ENCODE measurements around the gene CAMK1D.

The CAMK1D gene

DNA sequence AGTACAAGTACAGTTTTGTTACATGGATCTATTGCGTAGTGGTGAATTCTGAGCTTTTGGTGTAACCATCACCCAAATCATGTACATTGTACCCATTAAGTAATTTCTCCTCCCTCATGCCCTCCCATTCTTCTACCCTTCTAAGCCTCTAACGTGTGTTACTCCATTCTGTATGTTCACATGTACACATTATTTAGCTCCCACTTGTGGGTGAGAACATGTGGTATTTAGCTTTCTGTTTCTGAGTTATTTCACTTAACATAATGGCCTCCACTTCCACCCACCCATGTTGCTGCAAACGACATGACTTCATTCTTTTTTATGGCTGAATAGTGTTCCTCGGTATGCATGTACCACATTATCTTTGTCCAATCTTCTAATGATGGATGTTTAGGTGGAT lies 251.3 kb downstream of the CAMK1D start:
- DNase-seq, result no peak

DNA sequence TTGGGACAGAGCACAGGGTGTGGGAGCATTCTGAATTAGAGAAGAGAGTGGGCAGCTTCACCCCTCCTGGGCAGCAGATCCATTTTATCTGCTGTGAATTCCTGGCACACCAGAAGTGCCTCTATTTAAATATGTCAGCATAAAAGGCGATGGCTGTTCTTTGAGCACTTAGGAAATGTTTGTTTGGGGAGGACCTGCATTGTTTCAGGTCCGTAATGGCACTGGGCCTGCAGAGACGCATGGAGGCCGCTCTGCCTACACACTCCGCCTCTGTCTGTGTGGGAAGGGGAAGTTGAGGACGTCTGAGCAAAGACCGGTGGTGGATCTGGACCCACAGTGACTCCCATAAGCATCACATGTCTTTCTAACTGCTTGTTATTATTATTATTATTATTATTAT lies 253.2 kb downstream of the CAMK1D start:
- DNase-seq, result no peak

DNA sequence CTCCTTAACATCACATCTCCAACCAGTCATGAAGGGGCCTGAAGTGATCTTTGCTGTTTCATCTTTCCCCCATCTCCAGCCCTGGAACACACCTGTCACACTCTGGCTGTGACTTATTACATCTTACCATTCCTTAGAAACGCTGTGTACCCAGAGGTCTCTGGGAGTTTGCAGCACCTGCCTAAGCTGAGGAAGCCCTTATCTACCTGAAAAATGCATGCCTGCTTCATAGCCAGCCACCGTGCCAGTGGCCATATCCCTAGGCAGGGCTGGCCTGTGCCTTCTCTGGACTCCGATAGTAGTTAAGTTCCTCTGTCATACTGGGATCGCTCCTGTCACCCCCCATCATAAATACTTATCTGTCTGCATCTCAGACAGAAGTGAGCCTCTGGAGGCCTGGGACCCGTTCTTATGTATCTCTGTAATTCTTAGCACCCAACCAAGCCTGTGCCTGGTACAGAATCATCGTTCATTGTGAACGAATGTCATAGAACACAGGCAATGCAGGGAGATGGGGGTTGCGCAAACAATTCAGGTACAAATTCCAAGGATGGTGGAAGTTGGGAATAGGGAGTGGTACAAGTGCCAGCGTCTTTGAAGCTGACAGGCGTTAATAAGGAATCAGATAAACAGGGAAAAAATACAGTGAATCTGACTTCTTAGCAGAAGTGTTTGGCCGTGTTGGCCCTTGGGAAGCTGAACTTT lies 254.6 kb downstream of the CAMK1D start:
- no peak for DNase-seq

DNA sequence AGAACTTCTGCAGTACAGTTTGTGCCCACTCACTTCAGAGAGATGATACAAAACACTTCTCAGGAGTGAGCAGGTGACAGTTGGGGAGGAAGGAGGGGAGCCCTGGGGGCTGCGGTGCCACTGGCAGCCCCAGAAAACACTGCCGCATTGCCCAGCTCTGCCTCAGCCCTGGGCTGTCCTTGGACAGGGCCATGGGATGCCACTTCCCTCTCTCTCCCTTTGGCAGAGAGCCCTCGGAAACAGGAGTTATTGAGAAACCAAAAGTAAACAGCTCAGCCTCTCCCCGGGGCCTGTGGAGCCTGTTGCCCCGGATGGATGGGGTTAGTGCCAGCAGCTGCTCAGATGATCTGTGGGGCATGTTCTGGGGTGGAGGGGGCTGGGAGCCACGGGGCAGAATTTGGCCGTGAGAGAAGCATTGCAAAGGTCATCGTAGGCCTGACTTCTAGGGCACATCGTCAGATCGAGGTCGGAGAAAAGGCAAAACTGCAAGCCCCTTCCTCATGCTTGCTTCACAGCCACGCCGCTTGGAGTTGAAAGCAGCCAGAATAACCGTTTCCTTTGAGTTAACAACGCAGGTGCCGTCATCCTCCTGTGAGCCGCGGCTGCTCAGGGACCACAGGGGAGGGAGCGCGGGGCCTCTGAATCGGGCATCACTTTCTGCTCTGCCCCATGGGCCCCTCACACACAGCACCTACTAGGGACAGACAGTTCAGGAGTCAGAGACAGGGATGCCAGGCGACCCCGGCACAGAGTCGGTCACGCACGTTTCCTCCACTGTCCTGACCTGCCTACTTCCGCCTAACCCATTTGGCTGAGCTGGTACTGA lies 256.4 kb downstream of the CAMK1D start:
- peak; percentile 49 for DNase-seq

DNA sequence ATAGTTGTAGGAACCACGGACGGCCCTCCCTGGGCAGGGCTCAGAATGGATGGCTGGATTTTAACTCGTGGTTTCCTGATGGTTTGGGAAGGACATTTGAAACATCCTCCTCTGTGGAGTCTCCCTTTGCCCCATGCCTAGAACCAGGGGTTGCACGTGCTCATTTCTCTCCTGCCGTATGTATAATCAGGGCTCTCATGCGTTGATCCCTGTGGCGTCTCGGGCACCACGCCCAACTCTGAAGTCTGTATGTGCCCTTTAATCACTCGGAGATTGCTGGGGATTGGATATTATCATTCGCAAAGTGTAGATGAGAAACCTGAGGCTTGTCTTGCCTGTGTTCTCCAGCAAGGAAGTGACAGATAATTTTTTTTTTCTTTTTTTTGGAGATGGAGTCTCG lies 257.1 kb downstream of the CAMK1D start:
- DNase-seq, result no peak

DNA sequence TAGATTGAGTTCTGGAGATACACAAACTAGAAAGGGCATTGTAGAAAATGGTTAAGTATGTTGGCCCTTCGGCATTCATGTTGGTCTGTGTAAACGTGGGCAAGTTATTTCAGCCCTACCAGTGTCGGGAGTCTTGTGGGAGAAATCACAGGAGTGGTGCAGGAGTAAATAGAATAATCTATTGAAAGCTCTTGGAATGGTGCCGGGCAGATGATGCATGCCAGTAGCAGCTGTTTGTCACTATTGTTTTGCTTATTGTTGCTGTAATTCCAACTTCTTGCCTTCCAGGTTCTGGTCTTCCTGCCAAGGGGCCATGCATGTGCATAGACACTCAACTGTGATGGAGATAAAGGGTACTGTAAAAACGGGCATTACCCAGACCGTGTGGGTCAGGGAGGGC lies 259.4 kb downstream of the CAMK1D start:
- DNase-seq, result no peak

DNA sequence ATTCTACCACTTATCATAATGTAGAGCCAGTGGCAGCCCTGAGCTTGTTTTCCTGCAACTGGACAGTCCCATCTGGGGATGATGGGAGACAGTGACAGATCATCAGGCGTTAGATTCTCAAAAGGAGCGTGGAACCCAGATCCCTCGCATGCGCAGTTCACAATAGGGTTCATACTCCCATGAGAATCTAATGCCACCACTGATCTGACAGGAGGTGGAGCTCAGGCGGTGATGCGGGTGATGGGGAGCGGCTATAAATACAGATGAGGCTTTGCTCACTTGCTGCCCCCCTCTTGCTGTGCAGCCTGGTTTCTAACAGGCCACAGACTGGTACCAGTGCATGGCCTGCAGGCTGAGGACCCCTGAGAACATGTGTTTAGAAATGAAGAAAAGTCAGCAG lies 260.1 kb downstream of the CAMK1D start:
- no peak for DNase-seq

DNA sequence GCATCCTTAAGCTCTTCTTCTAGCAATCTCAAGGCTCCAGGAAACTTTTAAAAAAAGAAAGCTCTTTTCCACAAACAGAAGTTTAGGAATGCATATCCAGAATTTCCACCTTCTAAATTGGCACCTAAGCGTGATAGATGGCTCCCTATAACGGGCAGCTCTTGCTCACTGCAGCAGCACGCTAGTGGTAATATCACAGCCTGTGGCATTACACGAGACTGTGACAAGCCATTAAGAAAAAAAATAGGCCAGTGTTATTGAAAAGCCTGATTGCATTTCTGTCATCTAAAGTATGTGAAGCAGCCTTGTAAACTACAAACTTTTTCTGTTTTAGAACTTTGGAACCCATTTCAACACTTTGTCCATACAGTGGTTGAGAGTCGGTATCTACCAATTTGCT lies 263.8 kb downstream of the CAMK1D start:
- DNase-seq, result no peak

DNA sequence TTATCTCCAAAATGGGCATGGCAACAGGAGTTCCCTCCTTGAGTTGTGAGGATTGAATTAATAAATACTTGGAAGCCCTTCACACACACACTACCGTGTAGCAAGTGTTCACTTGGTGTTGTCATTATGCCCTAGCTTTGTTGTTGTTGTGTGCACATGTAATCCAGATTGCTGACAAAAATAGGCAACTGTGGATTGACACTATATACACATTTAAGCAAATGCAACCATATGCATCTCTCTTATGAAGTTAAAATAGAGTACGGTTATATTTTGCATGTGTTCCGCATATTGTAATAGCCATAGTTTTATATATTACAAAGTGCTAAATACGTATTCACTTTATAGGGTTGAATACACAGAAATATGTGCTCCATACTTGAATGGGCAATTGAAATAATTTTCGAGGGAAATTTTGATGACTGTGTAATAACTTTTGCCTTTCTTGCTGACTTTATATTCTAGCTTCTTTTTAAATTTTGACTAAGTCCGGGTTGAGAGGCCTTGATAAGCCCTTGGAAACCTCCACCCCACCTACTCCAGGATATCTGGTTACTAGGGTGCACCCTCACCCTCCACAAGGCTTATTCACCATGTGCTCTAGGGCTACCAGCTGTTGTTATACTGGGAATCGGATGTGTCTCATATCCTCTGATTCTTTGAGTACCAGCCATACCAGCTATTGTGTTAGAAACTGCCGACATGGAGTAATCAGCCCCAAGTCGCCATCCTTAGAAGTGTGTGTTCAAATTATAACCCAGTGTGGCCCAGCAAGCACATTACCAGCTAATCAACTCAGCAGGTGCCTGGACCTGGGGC lies 265.0 kb downstream of the CAMK1D start:
- DNase-seq, result no peak

DNA sequence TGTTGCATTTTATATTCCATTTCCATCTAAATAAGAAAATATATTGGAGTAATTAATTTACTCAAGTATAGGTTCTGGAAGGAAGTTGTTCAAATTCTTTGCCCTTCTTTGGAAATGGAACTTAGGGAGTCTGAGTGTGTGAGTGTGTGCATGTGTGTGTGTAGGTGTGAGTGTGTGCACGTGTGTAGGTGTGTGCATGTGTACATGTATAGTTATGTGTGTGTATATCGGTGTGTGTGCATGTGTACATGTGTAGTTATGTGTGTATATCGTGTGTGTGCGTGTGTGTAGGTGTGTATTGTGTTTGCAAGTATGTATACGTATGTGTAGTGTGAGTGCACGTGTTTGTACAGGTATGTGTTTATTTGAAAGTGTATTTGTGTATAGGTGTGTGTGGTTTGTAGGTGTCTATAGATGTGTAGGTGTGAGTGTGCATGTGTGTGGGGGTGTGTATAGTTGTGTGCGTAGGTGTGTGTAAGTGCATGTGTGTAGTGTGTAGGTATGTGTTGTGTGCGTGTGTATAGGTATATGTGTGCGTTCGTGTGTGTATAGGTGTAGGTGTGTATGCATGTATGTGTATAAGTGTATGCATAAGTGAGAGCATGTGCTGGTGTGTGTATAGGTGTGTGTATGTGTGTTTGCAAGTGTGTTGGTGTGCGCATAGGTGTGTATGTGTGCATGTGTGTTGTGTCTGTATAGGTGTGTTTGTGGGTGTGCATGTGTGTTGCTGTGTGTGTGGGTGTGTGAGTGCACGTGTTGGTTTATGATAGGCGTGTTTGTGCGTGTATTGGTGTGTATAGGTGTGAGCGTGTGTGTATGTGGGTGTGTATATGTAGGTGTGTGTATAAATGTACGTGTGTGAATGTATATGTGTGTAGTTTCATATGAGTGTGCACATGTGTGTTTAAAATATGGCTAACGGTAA lies 266.2 kb downstream of the CAMK1D start:
- DNase-seq, result no peak

DNA sequence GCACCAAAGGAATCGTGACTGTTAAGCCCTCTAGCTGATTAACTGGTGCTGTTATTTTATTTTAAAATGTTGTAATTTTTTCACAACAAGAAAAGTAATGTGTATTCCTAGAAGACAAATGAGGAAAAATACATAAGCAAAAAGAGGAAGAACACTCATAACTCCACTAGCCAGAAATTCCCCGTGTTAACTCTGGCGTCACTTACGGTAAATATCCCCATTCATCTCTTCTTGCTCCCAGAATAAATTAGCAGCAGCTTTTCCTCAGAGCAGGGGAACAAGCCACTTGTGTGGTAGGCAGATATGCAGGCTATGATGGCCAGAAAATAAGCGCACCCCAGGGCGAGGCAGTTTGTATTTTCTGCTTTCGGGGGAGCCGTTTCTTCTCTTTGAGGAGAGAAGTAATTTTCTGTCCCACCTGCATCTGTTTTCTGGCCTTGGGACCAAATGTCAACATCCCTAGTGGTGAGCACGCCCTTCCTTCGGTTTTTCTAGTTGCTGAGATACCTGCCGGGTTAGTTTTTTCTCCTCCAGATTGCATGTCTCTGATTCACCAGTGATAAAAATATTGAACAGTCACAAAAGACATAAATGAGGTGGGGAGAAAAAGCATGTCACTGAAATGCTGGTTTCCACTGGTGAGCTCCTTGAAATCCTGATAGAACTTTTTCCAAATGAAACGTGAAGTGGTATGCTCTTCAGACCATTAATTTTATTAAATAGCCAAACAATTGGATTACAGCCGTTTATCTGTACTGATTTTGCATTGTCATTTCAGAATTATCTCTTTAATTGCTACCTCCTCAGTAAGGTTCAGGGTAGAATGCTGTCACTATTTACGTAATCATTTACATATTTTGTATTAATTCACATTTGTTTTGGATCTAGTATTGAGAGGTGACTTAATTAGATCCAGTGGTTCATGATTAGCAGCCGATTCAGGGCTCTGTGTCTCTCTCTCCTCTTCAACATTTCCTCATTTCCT lies 268.1 kb downstream of the CAMK1D start:
- no peak for DNase-seq

DNA sequence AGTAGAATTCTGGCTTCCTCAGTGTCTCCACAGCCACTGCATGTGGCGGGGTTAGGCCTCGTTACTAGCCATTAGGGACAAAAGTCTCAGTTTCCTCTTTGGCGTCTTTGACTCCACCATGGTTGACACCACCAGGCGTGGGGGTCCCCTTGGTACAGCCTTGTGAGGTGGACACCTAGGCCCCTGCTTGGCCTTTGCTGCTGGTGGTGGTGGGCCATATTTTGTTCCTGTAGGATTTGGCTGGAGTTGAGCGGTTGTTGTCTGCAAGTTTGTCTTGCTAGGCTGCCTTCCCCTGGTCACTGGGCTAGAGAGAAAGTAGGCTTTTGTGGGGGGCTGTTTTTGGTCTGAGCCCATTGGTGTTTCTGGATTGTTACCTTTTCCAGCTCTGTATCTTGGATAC lies 272.7 kb downstream of the CAMK1D start:
- no peak for DNase-seq

DNA sequence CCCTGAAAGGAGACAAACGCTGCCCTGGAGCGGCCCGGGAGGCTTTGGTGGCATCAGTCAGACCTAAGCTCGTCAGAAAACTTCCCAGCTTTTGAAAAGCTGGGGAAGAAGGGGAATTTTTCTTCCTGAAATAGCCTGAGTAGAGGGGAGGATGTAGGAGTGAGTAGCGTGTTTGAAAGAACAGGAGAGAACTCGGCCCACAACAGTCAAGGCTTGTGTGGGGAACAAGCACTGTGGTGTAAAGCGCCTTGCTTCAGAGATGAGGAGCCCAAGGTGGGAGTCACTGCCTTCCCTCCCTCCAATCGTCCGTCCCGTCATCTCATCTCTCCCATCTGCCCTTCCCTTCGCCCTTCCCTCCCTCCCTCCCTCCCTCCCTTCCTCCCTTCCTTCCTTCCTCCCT lies 273.3 kb downstream of the CAMK1D start:
- DNase-seq, result no peak

DNA sequence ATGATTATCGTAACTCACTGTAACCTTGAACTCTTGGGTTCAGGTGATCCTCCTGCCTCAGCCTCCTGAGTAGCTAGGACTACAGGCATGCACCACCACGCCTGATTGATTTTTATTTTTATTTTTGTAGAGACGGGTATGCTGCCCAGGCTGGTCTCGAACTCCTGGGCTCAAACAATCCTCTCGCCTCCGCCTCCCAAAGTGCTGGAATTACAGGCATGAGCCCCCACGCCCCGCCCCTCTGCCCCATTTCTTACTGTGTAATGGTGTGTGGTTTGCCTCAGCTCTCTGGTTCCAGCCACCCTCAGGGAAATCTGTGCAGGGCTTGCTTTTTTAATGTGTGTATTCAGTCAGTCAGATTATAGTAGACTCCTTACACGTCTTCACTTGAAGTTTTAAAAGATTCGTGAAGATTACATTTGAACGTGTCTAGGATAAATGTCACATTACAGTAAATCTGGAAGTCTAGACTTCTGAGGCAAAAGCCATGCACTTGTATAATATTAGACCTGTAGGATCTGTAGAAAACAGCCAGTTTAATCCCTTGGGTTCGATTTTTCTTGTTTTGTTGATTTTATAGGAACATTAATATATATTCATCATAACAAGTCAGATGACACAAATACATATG lies 276.2 kb downstream of the CAMK1D start:
- DNase-seq, result no peak

DNA sequence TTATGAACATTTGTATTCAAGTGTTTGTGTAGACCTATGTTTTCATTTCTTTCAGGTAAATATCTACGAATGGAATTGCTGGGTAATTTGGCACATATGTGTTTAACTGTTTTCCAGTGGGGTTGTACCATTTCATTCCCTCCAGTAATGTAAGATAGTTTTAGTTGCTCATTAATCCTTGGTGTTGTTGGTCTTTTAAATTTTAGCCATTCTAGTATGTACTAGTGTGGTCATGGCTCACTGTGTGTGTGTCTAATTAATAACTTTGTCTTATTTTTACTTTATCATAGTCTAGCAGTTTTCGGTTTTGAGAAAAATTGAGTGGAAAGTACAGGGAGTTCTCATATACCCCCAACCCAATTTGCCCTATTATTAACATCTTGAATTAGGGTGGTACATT lies 278.8 kb downstream of the CAMK1D start:
- no peak for DNase-seq

DNA sequence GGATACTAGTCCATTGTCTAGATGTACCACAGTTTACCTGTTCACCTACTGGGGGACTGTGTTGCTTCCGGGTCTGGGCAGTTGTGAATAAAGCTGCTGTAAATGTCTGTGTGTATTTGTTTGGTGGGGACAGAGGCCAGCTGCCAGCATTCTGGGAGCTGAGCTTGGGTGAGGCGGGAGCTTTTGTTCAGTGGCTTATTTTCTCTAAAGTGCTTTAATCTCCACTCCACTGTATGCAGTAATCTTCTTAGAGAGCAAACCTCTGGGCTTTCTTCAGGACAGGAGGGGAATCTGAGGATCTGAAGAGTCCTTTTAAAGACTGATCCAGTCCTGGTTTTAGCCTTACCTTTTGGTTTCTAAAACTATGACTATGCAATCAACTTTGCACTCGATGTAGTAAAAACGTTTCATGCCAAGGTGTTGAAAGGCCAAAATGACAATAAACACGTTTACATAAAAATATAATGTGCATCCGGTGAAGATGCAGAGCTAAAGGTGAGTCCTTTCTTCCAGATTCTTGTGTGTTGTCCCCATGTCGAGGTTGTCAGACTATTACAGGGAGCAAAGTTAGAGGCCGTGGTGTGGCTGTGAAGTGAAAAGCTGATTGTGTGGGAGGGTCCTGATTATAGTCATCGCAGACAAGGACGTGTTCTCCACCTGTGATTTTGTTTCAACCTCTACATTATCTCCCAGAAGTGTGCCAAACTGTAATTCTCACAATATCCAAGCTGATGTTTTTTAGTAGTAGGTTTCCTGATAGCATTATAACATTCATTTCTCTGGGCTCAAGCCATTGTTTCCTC lies 279.8 kb downstream of the CAMK1D start:
- DNase-seq, result no peak

DNA sequence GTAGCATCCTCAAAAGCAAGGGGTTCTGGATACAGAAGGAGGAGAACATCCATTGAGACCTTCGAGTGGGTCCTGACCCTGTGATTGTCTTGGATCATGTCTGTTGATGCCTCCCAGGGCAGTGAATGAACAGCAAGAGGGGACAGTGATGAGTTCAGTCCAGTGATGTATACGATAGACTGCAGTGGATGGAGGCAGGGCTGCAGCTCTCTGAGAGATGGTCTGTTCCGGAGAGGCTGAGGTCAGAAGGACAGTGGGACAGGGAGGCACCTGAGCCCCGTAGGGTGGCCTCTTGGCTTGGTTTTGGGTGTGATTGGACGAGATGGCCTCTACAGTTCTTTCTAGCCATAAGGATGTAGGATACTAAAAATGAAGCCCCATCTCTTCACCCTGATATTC lies 280.4 kb downstream of the CAMK1D start:
- DNase-seq, result no peak

DNA sequence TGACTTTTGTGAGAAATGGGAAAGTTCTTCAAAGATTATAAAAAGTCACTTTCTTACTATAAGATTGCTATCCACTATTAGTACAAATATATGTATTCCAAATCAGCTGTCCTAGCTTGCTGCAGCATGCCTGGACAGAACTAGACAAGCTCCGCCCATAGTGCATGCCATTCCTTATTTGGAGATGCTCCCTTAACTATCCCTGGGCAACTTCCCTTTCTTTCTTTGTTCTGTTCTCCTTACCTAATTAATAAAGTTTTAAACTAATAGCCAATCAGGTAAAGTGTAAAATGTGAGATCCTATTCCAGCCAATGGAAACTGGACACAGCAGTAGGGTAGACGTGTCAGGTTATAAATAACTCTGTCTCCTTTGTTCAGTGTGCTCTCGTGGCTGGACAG lies 281.9 kb downstream of the CAMK1D start:
- no peak for DNase-seq

DNA sequence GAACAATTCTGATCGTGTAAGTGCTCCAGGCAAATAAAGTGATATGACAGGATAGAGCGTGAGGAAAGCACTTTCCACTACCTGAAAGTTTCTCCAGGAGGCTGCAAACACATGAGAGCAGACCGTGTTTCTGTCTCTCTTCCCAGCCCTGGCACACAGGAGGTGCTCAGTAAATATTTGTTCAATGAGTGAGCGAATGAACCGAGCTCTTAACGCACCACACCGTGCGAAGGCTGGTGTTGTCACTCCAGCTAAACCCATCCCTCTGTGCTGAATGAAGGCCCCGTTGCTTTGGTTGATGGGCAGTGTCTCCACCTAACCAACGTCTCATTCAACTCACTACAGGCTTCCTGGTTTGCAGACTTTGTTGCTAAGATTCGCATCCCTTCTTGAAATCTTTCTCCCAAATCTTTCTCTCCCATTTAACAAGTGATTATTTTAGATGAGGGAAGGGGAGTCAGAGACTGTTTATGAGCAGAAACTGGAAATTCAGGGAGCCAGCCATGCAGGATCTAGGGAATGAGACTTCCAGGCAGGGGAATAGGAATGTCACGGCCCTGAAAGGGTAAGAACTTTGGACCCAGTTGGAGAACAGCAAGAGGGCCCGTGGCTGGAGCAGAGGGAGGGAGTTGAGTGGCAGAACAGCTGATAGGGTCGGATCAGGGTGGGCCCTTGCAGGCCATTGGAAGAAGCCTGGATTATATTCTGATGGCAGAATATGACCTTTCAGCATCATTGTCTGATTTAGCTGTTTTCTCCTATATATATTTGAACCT lies 282.6 kb downstream of the CAMK1D start:
- DNase-seq, result no peak
